Raji (cell line): ENCODE data around the gene PPP3CA.

Experiments used
- POLR2A ChIP-seq: IDR thresholded peaks from 2 replicates; pipeline ENCODE4 v1.6.1; 2011; ENCODE audit warnings: low read depth, low read length, control low read depth; ENCODE audit not compliant: insufficient read depth

Gene PPP3CA

GRCh38 chr4:101345596-101346350 lies 1.6 kb downstream of the PPP3CA start:
- no peak for TF ChIP-seq POLR2A

GRCh38 chr4:101345271-101345595 lies 2.1 kb downstream of the PPP3CA start:
- TF ChIP-seq POLR2A = no peak

GRCh38 chr4:101339332-101339731 lies 8.0 kb downstream of the PPP3CA start:
- no peak for TF ChIP-seq POLR2A

GRCh38 chr4:101337688-101338087 lies 9.6 kb downstream of the PPP3CA start:
- no peak for TF ChIP-seq POLR2A

- no peak for TF ChIP-seq POLR2A
These were observed 12.3 kb downstream of the PPP3CA start for GRCh38 chr4:101334963-101335572.

GRCh38 chr4:101332424-101332823 lies 14.9 kb downstream of the PPP3CA start:
- TF ChIP-seq POLR2A = no peak

GRCh38 chr4:101331017-101331416 lies 16.3 kb downstream of the PPP3CA start:
- TF ChIP-seq POLR2A = no peak

GRCh38 chr4:101329592-101329991 lies 17.7 kb downstream of the PPP3CA start:
- no peak for TF ChIP-seq POLR2A

- no peak for TF ChIP-seq POLR2A
These were observed 19.2 kb downstream of the PPP3CA start for GRCh38 chr4:101328063-101328602.

- TF ChIP-seq POLR2A = no peak
These were observed 20.8 kb downstream of the PPP3CA start for GRCh38 chr4:101326576-101326975.

GRCh38 chr4:101322743-101323142 lies 24.6 kb downstream of the PPP3CA start:
- TF ChIP-seq POLR2A = no peak

- no peak for TF ChIP-seq POLR2A
These were observed 25.8 kb downstream of the PPP3CA start for GRCh38 chr4:101321481-101322042.

- no peak for TF ChIP-seq POLR2A
These were observed 31.5 kb downstream of the PPP3CA start for GRCh38 chr4:101315786-101316185.

- TF ChIP-seq POLR2A = no peak
These were observed 32.3 kb downstream of the PPP3CA start for GRCh38 chr4:101315041-101315440.

GRCh38 chr4:101309925-101310324 lies 37.4 kb downstream of the PPP3CA start:
- no peak for TF ChIP-seq POLR2A

GRCh38 chr4:101307899-101308298 lies 39.4 kb downstream of the PPP3CA start:
- TF ChIP-seq POLR2A = no peak

GRCh38 chr4:101306764-101307615 lies 40.3 kb downstream of the PPP3CA start:
- TF ChIP-seq POLR2A = no peak
